GM21825 (cell line): ENCODE measurements around the gene GOLGA7B.

Experiments used
- ATAC-seq: cut with Tn5 transposase; IDR thresholded peaks from one replicate; pipeline ENCODE4 v1.9.1; 2021; ENCODE audit warnings: mild to moderate bottlenecking, moderate library complexity; ENCODE audit not compliant: unreplicated experiment

GOLGA7B gene

DNA sequence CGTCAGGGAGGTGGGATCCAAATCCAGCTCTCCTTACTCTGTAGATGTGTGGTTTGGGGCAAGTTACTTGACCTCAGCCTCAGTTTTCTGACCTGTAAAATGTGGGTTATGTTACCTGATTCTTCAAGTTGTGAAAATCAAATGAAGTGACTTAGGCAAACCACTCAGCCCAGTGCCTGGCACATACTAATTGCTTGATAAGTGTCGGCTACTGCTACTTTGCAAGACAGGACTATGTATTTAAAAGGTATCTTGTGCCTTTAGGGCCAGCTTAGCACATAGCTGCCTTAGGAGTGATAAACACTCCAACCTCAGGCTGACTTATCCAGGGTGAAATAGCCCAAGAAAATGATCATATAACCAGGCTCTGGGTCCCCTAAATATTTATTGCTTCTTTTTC, 42.9 kb downstream of the GOLGA7B start:
- ATAC-seq, result no peak

DNA sequence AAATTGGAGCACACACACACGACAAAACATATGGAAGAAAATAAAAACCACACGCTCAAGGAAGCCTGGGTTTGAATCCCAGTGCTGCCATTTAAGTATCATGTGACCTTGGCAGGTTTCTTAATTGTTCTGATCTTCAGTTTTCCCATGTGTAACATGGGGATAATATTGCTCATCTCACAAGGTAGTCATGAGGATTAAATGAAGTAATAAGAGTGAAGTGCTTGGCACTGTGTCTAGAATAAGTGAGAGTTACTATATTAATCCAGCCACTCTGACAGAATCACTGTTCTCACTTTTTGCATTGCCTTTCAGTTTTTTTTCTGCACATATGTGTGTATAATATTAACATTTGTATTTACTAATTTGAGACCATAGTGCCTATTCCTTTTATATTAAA, 43.3 kb downstream of the GOLGA7B start:
- ATAC-seq, result no peak

DNA sequence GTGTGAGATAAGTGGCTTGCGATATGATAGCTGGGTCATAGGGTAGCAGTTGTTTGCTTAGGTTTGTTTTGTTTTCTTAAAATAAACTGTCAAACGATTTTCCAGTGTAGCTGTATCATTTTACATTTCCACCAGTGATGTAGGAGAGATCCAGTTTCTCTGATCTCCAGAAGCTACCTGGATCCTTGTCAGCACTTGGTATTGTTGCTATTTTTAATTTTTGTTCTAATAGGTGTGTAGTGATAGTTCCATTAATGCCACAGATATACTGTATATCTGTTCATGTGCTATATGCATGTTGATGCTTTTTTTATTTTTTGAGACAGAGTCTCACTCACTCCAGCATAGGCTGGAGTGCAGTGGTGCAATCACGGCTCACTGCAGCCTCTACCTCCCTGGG, 44.4 kb downstream of the GOLGA7B start:
- ATAC-seq, result no peak

DNA sequence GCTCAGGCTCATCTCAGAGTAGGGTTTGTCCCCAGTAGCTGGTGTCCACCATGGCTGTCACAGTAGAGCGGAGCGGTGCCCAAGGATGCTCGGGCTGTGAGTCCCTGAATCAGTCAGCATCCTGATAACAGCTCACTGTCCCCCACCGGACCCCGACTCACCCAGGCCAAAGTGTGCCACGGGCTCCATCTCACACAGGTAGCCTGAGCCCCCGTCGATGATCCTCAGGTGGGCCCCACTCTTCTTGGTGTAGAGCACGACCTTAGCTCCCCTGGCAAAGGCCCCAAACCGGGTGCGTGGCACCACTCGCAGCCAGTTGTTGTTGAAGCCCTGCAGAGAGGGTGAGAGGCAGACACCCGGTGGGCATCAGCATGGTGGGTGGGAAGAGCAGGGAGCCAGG, 45.4 kb downstream of the GOLGA7B start:
- ATAC-seq, result no peak

DNA sequence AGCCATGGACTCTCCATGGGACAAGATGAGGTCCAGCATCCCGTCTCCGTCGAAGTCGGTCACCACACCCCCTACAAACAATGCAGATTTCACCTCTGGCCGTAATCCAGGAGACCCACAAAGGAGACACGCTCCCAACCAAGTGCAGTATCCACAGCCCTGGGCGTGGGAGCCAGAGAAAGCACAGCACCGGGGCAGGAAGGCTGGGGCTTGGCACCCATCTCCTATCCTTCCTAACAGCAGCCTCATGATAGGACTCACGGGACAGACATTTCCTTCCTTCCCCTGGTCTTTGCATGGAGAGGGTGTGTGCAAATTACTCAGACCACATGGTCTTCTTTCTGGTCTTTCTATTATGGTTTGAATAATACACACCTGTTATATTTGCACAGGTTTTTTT, 46.3 kb downstream of the GOLGA7B start:
- ATAC-seq, result no peak

DNA sequence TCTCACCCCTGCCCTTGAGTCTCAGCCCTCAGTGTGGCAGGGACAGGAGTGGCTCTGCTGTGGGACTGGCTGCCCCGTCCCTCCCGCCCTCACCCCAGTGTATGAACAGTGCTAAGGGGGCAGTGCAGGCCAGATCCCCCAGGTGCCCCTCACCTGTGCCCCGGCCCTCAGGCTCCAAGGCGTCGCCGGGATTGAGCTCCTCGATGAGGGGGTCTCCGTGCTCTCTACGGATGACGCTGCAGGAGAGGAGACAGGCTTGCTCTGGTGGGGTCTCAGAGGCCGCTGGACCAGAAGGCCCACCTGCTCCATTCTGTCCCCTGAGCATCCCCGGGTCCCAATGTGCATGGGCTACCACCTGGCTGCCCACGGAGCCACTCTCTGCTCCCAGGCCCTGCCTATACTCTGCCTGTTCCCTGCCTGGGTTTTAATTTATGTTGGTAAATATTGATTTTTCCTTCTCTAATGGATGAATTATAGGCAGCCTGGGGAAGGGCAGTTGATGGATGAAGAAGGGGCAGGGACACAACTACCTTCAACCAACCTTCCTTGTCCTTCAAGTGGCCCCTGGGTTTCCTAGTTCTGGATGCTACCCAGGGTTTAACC, 47.2 kb downstream of the GOLGA7B start:
- no peak for ATAC-seq

DNA sequence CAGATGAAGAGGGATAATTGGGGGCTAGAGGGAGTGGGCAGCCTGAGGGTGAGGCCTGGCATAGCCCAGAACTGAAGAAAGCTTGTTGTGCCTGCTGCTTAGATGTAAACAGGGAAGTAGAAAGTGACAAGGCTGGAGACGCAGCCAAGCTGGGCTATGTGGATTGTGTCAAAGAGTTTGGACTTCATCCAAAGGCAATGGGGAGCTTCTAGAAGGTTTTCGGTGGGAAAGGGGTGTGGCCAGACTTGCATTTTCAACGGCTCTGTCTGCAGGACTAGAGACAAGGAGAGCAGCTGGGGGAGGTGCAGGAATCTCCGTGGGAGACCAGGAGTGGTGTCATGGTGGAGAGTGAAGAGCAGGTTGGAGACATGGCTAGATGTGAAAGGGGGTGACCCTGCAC, 48.8 kb downstream of the GOLGA7B start:
- ATAC-seq, result no peak

DNA sequence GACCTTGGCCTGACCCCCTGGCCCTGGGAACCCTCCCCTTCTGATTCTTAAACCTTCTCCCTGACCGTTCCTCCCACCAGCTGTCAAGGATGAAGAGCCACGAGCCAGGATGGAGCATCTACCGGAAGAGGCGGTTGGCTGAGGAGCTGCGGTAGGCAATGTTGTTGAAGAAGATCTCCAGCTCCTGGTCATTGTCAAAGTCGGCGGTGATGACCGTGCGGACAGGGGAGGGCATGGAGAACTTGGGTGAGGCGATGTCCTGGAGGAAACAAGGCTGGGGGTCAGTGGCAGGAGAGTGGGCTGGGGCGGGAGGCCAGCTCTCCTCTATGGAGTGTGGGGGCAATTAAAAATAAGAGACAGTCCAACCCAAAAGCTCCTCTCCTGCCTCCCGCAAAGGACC, 51.7 kb downstream of the GOLGA7B start:
- no peak for ATAC-seq

DNA sequence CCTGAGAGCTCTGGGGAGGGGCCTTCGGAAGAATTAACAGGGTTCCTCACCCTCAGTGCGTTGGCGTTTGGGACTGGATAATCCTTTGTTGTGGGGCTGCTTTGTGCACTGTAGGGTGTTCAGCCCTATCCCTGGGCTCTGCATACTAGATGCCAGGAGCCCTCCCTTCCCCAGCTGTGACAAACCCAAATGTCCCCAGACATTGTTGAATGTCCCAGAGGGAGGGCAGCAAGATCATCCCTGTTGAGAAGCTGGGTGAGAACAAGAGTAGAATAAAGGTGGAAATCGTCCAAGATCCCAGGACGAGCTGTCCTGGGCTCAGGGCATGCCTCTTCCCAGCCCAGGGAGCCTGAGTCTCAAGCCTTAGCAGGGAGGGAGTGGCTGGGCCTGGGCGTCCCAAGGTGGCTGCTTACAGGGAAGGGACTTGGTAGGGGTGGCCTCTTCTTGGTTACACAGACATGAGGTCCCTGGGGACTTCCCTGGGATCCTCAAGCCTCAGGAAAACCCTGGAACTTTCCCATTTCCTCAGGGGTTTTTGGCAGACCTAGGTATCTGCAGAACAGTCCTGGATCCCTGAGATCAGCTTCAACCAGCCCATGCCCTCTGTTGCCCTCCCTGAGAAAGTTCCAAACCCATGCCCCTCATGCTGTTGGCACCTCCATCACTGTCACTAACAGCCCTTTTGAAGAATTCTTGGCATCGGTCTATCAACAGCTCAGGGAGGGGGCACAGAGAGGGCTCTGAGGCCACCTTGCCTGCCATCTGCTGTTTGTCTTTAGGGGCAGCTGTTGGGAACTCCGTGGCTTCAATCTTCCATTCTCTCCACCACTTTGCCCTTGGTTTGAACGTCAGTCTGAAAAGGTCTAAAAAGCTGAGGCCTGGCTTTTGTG, 53.7 kb downstream of the GOLGA7B start:
- no peak for ATAC-seq

DNA sequence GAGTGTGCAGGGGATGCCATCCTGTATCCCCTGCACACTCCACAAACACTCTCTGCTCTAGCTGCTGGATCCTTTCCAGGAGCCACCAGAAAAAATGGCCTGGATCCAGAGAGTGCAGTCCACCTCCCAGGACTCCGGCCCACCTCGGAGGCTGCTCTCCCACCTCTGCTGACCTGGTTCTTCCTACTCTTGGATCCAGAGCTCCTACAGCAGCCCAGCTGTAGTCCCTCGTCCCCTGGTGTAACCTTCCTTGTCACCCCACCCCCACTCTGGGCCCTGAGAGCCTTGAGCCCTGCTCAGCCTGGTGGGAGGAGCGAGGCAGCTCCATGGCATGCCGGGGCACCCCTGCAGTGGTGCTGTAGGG, 54.4 kb downstream of the GOLGA7B start:
- ATAC-seq, result no peak

DNA sequence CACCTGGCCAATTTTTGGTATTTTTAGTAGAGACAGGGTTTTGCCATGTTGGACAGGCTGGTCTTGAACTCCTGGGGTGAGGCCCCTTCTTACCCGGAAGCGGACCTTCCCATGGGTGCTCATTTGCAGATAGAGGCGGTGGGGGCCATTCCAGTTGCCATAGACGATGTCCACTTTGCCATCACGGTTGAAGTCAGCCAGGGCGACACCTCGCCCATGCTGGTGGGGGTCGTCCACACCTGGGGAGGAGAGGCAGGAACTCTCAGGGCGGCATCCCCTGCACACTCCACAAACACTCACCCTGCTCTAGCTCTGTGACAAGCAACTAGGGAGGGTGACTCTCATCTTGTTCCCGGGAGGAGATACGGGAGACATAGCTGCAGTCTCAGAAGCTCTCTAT, 54.9 kb downstream of the GOLGA7B start:
- ATAC-seq, result no peak

DNA sequence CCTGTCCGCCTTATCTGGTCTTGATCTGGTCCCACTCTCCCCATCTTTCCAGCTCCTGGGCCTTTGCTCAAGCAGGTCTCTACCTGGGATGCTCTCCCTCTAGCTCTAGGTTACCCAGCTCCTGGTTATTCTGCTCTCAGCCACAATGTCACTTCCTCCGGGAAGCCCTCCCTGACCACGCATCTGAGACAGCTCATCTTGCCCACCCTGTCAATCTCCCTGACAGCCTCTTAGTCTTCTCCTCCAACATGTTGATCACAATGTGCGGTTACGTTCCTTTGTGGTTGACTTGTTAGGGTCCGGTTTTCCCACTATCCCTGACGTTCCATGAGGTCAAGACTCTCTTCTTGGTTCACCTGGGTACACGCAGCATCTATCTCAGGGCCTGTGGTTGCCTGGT, 55.6 kb downstream of the GOLGA7B start:
- ATAC-seq, result no peak

DNA sequence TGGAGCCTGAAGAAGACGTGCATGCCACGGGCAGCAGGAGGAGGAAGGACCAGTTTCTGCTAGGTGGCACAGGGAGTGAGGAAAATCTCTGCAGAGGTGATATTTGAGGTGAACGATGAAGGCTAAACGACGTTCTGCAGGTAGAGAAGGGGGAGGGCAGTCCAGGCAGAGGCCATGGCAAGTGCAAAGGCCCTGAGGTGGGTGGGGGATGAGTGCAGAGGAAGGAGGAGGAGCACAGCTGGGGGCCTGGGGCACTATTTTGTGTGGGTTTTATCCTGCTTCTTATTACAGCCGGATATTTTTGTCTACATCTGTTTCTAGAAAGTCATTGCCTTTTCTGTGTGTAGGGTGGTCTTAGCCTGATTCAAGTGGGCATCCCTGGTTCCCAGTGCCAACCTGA, 57.6 kb downstream of the GOLGA7B start:
- no peak for ATAC-seq

DNA sequence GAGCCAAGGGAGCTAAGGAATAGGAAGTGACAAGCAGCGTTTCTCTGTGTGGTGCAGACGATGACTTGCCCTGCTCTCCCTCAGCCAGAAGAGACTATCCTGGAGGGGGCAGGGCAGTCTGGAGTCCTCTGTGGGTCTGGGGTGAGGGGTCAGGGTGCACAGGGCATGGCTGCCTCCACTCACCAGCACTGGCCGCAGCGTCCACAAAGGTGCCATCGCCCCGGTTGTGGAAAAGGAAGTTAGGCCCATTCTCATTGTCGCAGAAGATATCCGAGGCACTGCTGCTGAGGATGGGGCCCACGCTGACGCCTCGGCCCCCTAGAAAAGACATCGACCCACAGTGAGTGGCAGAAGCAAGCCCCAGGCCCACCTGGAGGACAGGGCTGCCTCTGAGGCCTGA, 58.2 kb downstream of the GOLGA7B start:
- no peak for ATAC-seq

DNA sequence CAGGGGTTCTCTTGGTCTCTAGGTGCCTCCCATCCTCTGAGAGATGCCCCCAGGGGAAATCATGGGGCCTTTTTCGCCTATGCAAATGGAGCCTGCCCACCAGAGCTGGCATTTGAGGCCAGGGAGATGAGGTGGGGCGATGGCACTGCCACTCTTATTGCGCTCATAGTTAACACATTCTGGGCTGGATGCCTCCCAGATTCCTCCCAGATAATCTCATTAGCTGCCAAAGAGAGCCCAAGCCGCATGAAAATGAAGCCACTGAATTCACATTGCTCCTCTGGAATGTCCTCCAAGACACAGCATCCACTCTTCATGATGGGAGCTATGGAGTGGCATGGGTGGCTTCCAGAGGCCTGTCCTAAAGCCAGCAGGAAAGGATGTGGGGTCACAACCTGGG, 61.0 kb downstream of the GOLGA7B start:
- ATAC-seq, result no peak

DNA sequence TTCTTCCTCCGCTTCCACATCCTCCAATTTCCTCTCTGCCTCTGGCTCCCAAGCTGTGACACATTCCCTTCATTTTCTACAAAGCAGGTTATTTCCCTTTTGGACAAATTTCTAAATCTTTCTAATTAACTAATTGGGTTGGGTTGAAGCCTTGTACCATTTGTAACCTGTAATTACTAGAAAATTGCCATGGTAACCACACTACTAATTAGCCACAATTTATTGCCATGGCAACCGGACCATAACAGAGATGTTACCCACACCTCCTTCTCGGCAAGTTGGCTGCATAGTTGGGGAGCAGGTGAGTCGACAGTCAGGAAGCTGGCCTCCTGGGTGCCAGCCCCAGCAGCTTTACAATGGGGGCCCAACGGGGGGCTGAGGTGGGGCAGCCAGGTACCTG, 61.6 kb downstream of the GOLGA7B start:
- no peak for ATAC-seq

DNA sequence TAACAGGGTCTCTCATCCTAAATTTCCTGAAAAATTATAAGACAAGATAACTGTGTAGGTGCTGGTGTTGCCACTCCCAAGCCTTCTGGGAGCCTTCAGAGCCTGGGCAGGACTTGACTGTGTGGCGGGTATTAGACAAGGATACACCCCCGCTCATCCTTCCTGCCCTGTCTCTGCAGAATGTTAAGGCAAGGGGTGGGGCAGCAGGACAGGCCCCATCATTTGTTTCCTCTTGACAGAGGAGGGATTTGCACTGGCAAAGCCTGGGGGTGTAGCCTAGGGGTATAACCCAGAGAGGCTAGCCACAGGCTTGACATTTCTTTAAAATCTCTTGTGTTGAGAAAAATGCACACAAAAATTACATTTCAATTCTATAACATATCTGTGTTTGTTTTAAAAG, 63.5 kb downstream of the GOLGA7B start:
- ATAC-seq, result no peak

DNA sequence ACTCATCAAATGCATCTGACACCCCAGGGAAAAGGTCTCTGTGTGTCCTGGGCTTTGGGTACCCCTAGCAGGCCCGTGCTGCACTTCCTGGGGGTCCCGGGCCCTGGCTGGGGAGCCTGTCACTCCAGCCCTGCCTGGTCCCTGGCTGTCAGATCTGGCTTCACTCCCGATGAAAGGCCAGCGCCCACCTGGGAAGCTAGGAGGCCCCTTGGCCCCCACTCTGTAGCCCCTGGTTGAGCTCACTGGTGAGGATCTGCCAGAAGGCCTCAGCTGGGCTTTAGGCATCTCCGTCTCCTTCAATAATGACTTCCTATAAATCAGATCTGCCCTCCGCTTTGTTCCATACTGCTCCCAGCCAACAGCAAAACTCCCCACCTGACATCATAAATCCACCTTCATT, 64.0 kb downstream of the GOLGA7B start:
- ATAC-seq, result no peak

DNA sequence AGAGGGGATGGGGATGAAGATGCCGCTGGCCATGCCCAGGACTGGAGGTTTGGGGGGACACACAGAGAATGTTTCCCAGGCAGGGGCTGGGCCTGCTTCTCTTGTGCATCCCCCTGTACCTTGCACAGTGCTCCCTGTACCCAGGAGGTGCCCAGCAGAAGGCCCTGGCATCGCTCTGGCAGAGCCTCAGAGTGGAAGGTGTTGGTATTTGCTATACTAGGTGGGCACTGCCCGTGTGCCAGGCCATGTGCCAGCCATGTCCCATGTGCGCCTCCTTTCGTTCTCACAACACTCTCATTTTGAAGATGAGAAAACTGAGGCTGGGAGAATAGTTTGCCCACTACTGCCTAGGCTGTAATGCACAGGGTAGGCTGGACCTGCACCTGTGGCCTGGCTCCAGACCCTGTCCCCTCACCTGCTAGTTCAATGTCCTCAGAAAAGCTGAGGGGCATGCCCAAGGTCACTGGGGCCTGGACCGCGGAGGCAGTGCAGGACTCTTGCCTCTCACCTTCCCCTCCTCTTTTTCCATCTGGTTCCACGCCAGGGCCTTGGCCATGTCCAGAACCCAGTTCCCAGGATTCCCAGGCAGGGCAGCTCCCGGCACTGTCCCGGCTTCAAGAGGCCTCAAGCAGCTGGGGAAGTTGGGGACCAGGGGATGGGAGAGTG, 64.7 kb downstream of the GOLGA7B start:
- ATAC-seq, result no peak

DNA sequence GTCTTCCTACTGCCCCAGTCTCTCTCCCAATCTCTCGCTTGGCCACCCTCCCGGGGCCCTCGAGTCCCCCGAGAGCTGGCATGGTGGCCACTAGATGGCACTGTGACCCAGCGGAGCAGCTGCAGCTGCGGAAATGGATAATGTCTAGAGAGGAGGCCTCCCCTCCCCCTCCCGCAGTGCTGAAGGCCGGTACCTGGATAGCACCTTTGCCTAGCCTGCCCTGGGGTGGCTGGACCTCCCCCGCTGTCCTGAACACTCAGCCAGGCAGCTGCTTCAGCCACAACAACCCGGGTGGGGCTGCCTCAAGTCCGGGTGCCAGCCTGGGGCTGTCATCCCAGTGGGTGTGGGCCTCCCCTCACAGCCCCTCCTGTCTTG, 65.2 kb downstream of the GOLGA7B start:
- peak; percentile 78 for ATAC-seq

DNA sequence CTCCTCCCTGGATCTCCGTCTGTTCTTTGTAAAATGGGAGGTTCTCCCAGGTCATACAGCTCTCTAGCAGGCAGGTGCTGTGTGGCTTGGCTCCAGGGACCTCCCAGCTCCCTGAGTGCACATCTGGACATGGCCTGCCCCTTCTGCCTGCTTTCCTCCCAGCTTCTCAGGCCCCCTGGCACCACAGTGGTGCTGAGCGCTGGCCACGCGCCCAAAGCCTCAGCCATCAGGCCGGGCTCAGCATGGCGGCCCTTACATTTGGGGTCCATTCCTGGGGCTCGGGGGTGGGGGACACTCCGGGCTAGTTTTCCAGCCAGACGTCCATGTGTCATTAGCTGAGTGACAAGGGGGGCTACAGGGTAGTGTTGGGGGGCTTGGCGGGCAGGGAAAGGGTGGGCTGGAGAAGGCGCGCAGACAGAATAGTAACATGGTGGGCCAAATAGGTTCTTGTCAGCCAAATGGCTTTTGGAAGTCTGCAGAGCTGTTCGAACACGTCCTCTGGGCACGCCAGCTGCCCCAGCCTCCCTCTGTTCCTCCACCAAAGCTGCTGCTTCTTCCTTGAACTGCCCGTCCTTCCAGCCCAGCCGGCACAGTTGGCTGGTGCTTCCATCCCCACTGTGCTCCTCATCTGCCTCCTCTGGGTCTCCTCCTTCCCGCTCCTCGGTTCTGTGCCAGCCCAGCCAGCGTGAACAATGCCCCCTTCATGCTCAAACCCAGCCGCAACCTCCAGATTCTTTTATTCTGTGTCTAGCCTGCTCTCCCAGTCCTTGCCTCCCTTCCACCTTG, 65.9 kb downstream of the GOLGA7B start:
- ATAC-seq, result no peak
